ENCODE data around the gene INPP5D. TPM values are rescaled to one million over a fixed set of nuclear protein-coding genes. Genes with fewer than 3 reads are reported as not detected.

Gene INPP5D
- total RNA-seq, 1 experiment from 2014 or later = 17.2 TPM

GRCh38 chr2:233201258-233202013, 141.3 kb downstream of the INPP5D start:
- Mint-ChIP-seq H3K9me3 (peaks cover 17% of the 10 kb centered on the region), H3K4me3 (no peak overlapping the region), H3K36me3 (peaks cover 22% of the 10 kb centered on the region), H3K4me1 (peaks cover 7% of the 10 kb centered on the region), H3K27me3 (ENCODE audit: low read depth) (peaks cover 26% of the 10 kb centered on the region), H3K27ac (no peak overlapping the region)
- peak; percentile 21; the same call in 1 of the 2 replicates for ATAC-seq
- POLR2A ChIA-PET = no interaction called here
- TF ChIP-seq GABPB1 (CRISPR knock-in tag; IDR thresholded peaks at IDR 0.05) (no peak), CDX4 (CRISPR knock-in tag; IDR thresholded peaks at IDR 0.05; ENCODE audit: borderline replicate concordance) (no peak), GTF2I (CRISPR knock-in tag; conservative IDR thresholded peaks at IDR 0.05) (no peak), RORB (CRISPR knock-in tag; IDR thresholded peaks at IDR 0.05) (no peak), NFE2L1 (CRISPR knock-in tag; IDR thresholded peaks at IDR 0.05) (no peak), ATF1 (CRISPR knock-in tag; IDR thresholded peaks at IDR 0.05) (no peak), USF2 (CRISPR knock-in tag; IDR thresholded peaks at IDR 0.05) (no peak), ARID4B (CRISPR knock-in tag; IDR thresholded peaks at IDR 0.05; ENCODE audit: borderline replicate concordance) (no peak), ZNF219 (CRISPR knock-in tag; IDR thresholded peaks at IDR 0.05; ENCODE audit: borderline replicate concordance) (no peak), ATF3 (CRISPR knock-in tag; conservative IDR thresholded peaks at IDR 0.05) (no peak), ZNF416 (CRISPR knock-in tag; IDR thresholded peaks at IDR 0.05) (no peak), EMX1 (CRISPR knock-in tag; IDR thresholded peaks at IDR 0.05) (no peak), IRF1 (CRISPR knock-in tag; IDR thresholded peaks at IDR 0.05) (no peak), SMAD3 (CRISPR knock-in tag; IDR thresholded peaks at IDR 0.05; ENCODE audit: borderline replicate concordance) (no peak)
- CTCF ChIA-PET = interaction anchor here (0.6 kb wide), 1 partner anchor 39 kb away, joined by 3 read pairs; no protein-coding TSS in a partner anchor
- no peak for DNase-seq (ENCODE audit: low spot score)

- Mint-ChIP-seq H3K36me3 (peaks cover 22% of the 10 kb centered on the region), H3K4me1 (peaks cover 9% of the 10 kb centered on the region), H3K27ac (no peak overlapping the region), H3K4me3 (no peak overlapping the region), H3K27me3 (ENCODE audit: low read depth) (peaks cover 26% of the 10 kb centered on the region), H3K9me3 (peaks cover 17% of the 10 kb centered on the region)
- ATAC-seq (no peak), DNase-seq (ENCODE audit: low spot score) (no peak)
- POLR2A ChIA-PET = no interaction called here
- CTCF ChIA-PET = no interaction called here
- TF ChIP-seq ATF2 (CRISPR knock-in tag; IDR thresholded peaks at IDR 0.05; ENCODE audit: borderline replicate concordance, low read depth) (no peak), ZNF317 (CRISPR knock-in tag; IDR thresholded peaks at IDR 0.05; ENCODE audit: borderline replicate concordance, low read depth) (no peak), NFE2L1 (CRISPR knock-in tag; IDR thresholded peaks at IDR 0.05) (no peak), TP53 (CRISPR knock-in tag; IDR thresholded peaks at IDR 0.05) (no peak), NR2C2 (CRISPR knock-in tag; IDR thresholded peaks at IDR 0.05) (no peak), EMX1 (CRISPR knock-in tag; IDR thresholded peaks at IDR 0.05) (no peak), MXD4 (CRISPR knock-in tag; IDR thresholded peaks at IDR 0.05; ENCODE audit: borderline replicate concordance) (no peak), ATF1 (CRISPR knock-in tag; IDR thresholded peaks at IDR 0.05) (no peak), MAX (CRISPR knock-in tag; IDR thresholded peaks at IDR 0.05) (no peak), ZNF263 (CRISPR knock-in tag; IDR thresholded peaks at IDR 0.05; ENCODE audit: low read depth) (no peak), HMGA2 (CRISPR knock-in tag; IDR thresholded peaks at IDR 0.05) (no peak), FOXJ3 (CRISPR knock-in tag; IDR thresholded peaks at IDR 0.05; ENCODE audit: borderline replicate concordance) (no peak), MYBL2 (CRISPR knock-in tag; IDR thresholded peaks at IDR 0.05) (no peak), ZNF416 (CRISPR knock-in tag; IDR thresholded peaks at IDR 0.05) (no peak), IRF2 (CRISPR knock-in tag; IDR thresholded peaks at IDR 0.05; ENCODE audit: borderline replicate concordance, low read depth) (no peak), E2F5 (CRISPR knock-in tag; IDR thresholded peaks at IDR 0.05) (no peak)
Observed at GRCh38 chr2:233202531-233202944, 142.4 kb downstream of the INPP5D start.

Measured in WTC11 (cell line).